Measurements from ENCODE around the gene DAPK2. TPM values are rescaled to one million over a fixed set of nuclear protein-coding genes. Genes with fewer than 3 reads are reported as not detected.

Gene DAPK2
- total and polyA plus RNA-seq, 2 of the 13 experiments (the other 11 are each of a cell fraction or from before 2014, with no cell fraction given) = 0.33 to 0.63 TPM

DNA sequence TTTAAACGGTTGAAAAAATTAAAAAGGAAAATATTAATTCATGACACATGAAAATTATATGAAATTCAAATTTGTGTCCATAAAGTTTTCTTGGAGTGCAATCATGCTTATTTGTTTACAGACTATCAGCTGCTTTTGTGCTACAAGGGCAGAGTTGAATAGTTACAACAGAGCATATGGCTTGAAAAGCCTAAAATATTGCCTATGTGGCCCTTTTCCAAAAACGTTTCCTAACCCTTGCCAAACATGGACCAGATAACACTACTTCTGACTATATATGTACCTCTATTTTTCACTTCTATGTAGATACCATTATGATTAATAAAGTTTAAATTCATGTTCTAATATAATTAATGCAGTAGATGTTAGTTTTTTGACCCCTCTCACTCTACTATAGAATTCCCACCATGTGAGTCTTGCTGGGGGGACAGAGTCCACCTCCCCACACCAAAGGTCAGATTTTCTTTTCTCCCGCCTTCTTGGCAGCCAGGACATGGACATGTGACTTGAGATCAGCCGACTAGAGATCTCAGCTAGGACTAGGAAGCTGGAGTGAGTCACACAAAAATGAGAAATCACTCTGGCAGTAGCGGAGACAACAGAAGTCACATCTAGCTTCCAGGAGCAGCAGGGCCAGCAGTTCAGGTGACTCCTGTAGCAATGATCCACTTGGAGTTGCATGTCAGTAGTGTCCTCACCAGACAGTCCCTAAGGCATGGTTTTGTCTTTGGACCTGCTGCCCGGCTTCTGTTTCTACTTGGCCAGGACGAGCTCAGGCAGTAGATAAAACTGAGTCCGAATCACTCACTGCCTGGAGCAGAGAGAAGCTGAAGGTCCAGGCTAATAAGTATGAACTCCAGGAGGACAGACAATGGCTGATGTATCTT is 24.9 kb upstream of the DAPK2 start (continued):
- TF ChIP-seq, protein P1, sequence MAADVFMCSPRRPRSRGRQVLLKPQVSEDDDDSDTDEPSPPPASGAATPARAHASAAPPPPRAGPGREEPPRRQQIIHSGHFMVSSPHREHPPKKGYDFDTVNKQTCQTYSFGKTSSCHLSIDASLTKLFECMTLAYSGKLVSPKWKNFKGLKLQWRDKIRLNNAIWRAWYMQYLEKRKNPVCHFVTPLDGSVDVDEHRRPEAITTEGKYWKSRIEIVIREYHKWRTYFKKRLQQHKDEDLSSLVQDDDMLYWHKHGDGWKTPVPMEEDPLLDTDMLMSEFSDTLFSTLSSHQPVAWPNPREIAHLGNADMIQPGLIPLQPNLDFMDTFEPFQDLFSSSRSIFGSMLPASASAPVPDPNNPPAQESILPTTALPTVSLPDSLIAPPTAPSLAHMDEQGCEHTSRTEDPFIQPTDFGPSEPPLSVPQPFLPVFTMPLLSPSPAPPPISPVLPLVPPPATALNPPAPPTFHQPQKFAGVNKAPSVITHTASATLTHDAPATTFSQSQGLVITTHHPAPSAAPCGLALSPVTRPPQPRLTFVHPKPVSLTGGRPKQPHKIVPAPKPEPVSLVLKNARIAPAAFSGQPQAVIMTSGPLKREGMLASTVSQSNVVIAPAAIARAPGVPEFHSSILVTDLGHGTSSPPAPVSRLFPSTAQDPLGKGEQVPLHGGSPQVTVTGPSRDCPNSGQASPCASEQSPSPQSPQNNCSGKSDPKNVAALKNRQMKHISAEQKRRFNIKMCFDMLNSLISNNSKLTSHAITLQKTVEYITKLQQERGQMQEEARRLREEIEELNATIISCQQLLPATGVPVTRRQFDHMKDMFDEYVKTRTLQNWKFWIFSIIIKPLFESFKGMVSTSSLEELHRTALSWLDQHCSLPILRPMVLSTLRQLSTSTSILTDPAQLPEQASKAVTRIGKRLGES (CRISPR knock-in tag; IDR thresholded peaks at IDR 0.05; ENCODE audit: borderline replicate concordance) = no peak
- TF ChIP-seq, protein P2, sequence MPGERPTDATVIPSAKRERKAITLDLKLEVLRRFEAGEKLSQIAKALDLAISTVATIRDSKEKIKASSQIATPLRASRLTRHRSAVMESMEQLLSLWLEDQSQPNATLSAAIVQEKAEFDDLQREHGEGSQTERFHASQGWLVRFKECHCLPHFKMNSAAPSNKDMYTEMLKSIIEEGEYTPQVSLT (CRISPR knock-in tag; IDR thresholded peaks at IDR 0.05; ENCODE audit: borderline replicate concordance, low read depth) = no peak
- TF ChIP-seq ZNF564 (CRISPR knock-in tag; IDR thresholded peaks at IDR 0.05) = no peak
- no peak for TF ChIP-seq KLF6 (CRISPR knock-in tag; IDR thresholded peaks at IDR 0.05)
- no peak for TF ChIP-seq ZFP37 (CRISPR knock-in tag; IDR thresholded peaks at IDR 0.05; ENCODE audit: borderline replicate concordance)
- peak; percentile 36; the same call in 1 of the 2 replicates for TF ChIP-seq NCOA2 (CRISPR knock-in tag; IDR thresholded peaks at IDR 0.05)
- TF ChIP-seq NCOA5 (CRISPR knock-in tag; IDR thresholded peaks at IDR 0.05) = no peak
- no peak for TF ChIP-seq KAT7 (CRISPR knock-in tag; IDR thresholded peaks at IDR 0.05; ENCODE audit: borderline replicate concordance)
- no peak; the same call in 1 of the 2 replicates for TF ChIP-seq HOMEZ (CRISPR knock-in tag; IDR thresholded peaks at IDR 0.05; ENCODE audit: low read depth)
- no peak for TF ChIP-seq NFYC (CRISPR knock-in tag; IDR thresholded peaks at IDR 0.05)
- no peak for TF ChIP-seq AKAP8 (CRISPR knock-in tag; IDR thresholded peaks at IDR 0.05)

Data from HepG2 (cell line).